C4-2B (cell line): ENCODE results near the gene NAT10.

Experiments
- H3K27ac ChIP-seq: fragments of 450-650 bp; 2 replicates; pipeline ENCODE4 v1.5.1; 2017
- ZFX ChIP-seq: fragments of 450-650 bp; IDR thresholded peaks from 2 replicates; pipeline ENCODE4 v1.6.1; 2017
- TF ChIP-seq, protein P1 (sequence below): fragments of 450-650 bp; conservative IDR thresholded peaks from 2 replicates; pipeline ENCODE4 v1.5.1; 2017; ENCODE audit warnings: mild to moderate bottlenecking

NAT10 gene

DNA sequence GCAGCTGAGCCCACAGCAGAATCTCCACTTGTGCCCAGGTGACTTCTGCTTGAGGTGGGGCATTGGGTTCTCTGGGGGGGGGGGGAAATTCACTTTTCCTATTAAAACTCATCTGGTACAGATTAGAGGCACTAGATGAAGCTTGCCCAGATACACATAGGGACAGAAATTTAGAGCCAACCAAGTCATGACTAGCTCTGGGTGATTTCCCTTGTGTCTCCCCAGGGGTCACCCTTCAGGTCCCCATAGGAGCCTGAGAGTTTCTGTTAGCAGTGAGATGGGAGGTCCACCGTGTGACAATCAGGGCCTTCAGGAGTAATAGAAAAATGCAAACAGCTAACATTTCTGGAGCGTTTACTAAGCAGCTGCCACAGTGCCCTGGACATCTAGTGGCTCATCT is 77.0 kb downstream of the NAT10 start:
- H3K27ac ChIP-seq, result no peak overlapping the region
- TF ChIP-seq, protein P1, sequence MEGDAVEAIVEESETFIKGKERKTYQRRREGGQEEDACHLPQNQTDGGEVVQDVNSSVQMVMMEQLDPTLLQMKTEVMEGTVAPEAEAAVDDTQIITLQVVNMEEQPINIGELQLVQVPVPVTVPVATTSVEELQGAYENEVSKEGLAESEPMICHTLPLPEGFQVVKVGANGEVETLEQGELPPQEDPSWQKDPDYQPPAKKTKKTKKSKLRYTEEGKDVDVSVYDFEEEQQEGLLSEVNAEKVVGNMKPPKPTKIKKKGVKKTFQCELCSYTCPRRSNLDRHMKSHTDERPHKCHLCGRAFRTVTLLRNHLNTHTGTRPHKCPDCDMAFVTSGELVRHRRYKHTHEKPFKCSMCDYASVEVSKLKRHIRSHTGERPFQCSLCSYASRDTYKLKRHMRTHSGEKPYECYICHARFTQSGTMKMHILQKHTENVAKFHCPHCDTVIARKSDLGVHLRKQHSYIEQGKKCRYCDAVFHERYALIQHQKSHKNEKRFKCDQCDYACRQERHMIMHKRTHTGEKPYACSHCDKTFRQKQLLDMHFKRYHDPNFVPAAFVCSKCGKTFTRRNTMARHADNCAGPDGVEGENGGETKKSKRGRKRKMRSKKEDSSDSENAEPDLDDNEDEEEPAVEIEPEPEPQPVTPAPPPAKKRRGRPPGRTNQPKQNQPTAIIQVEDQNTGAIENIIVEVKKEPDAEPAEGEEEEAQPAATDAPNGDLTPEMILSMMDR, result no peak
- no peak for TF ChIP-seq ZFX

DNA sequence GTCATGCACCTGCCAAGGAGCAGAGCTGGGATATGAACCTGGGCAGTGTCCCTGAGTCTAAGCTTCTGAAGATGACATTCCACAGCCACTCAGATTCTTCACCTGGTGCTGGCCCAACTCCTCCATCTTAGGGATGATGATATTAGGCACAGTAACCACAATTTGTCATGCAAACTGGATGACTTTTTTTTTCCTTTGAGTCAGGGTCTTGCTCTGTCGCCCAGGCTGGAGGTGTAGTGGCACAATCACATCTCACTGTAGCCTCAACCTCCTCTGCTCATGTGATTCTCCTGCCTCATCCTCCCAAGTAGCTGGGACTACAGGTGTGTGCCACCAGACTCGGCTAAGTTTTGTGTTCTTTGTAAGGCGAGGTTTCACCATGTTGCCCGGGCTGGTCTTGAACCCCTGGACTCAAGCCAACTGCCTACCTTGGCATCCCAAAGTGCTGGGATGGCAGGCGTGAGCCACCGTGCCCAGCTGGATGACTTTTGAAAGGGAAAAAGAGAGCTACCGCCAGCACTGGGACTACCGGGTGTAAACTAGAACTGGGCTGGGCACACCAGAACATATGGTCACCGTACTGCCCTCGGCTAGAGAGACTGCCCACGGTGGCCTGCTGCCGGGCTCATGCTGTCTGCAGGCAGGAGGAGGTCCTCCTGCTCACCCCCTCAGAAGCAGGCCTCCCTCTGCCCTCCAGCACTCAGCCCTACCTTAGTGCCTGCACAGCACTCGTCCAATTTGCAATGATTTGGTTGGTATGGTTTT is 77.7 kb downstream of the NAT10 start:
- TF ChIP-seq, protein P1, result no peak
- no peak for TF ChIP-seq ZFX
- no peak overlapping the region for H3K27ac ChIP-seq

DNA sequence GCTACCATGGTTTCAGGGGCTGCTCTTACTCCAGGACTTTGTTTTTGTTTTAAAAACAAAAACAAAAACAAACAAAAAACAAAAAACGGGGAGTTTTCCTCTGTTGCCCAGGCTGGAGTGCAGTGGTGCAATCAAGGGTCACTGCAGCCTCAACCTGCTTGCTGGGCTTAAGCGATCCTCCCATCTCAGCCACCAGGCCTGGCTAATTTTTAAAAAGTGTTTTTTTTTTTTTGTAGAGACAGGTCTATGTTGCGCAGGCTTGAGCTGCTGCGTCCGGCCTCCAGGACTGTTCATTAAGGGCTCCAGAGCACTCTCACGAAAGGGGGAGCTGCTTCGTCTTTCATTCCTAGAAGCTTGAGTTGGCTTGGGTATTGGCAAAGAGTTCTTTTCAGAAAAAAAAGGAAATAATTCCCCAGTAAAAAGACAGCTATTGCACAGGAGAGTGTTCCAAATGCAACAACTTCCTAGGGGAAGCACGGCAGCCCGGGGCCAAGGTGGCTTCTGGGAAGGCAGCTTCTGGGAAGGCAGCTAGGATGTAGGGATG is 78.5 kb downstream of the NAT10 start:
- no peak overlapping the region for H3K27ac ChIP-seq
- TF ChIP-seq, protein P1, result no peak
- TF ChIP-seq ZFX, result no peak

DNA sequence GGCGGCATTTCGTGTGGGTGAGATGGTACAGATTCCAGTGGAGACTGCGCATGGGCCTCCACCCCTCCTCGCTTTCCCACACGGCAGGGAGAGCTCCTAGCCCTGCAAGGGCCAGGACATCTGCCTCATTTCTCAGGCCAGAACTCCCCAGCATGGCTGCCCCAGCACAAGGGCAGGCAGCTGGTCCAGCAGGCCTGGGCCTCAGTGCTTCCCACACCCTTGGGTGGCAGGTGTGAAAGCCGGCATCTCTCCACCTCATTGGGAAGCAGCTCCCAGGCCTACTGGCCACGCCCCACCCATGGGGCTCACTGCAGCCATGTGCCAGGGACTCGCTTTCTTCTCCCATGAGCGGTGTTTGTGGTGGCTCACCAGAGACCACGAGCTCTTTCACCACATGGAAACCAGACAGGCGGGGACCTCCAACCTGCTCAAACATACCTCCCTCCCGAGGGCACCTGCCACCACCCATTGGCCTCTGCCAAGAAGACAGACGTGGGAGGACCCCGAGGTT is 79.1 kb downstream of the NAT10 start:
- no peak for TF ChIP-seq ZFX
- TF ChIP-seq, protein P1, result no peak
- no peak overlapping the region for H3K27ac ChIP-seq

DNA sequence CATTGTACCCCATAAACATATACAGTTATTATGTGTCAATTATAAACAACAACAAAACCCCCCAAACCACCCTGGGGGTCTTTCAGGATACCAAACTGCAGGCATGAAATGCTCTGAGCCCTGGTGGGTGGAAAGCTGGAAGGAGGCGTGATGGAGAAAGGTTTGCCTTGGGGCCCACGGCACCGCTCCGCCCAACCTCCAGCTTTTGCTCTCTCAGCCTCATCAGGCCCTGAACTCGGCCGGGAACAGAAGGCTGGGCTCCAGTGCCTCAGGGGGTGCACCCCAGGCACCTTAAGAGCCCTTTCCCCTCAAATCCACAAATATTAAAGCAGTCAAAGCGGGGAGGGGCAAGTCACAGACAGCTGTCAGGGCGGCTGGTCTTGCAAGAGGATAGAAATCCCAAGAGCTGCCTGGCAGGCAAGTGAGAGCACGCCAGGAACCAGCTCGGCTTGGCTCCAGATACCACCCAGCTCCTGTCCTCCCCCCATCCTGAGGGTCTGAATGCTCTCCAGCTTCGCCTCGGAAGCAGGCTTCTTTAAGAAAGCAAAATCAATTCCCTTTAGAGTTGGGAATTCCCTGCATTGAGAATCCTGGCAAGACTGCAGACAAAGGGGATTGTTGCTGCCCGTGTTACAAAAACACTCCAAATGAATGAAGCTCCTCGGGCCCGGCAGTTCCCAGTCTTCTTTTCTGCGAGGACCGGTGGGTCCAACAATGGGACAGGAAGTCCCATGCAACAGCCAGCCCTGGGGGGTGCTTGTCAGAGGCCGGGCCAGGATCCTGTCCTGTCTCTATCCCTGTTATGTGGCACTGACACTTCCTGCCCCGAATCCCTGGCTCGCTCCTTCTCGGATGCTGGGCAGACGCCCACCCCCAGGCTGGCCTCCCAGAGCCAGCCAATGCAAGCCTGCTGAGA is 80.8 kb downstream of the NAT10 start:
- TF ChIP-seq, protein P1, result no peak
- no peak for TF ChIP-seq ZFX

GRCh38 chr11:34188181-34188580 is 82.8 kb downstream of the NAT10 start:
- TF ChIP-seq, protein P1, result no peak
- no peak for TF ChIP-seq ZFX
- no peak overlapping the region for H3K27ac ChIP-seq

More for the DNA sequence above, 80.8 kb downstream of the NAT10 start:
- no peak overlapping the region for H3K27ac ChIP-seq
